SK-N-SH treated with all-trans-retinoic acid at 6 μM for 48 hours (cell line): ENCODE data around the gene ZNF514.
A peak's percentile ranks its signal among the peaks of the same experiment; 100 is the strongest.

Experiments used
- ATAC-seq: fragments of 200-7000 bp; cut with Tn5 transposase; 3 replicates; pipeline ENCODE4 v1.9.1; 2020; ENCODE audit warnings: mild to moderate bottlenecking, moderate library complexity
- ARNTL ChIP-seq: fragments of 450-650 bp; formaldehyde crosslinking; IDR thresholded peaks from 2 replicates; pipeline ENCODE4 v1.5.0; 2020; ENCODE audit warnings: low read depth, mild to moderate bottlenecking, moderate library complexity, borderline replicate concordance
- BACH2 ChIP-seq: fragments of 250-450 bp; sonication (Bioruptor Pico); IDR thresholded peaks from 2 replicates; pipeline ENCODE4 v1.9.0; 2021; ENCODE audit warnings: mild to moderate bottlenecking, borderline replicate concordance
- CREB5 ChIP-seq: fragments of 250-450 bp; sonication (Bioruptor Pico); IDR thresholded peaks from 2 replicates; pipeline ENCODE4 v1.5.1; 2020; ENCODE audit warnings: low read depth, mild to moderate bottlenecking, moderate library complexity
- CSDC2 ChIP-seq: fragments of 250-450 bp; sonication (Bioruptor Pico); IDR thresholded peaks from 2 replicates; pipeline ENCODE4 v1.5.0; 2020; ENCODE audit warnings: mild to moderate bottlenecking, moderate library complexity
- CSRNP3 ChIP-seq: fragments of 250-450 bp; sonication (Bioruptor Pico); IDR thresholded peaks from 2 replicates; pipeline ENCODE4 v1.5.1; 2021; ENCODE audit warnings: mild to moderate bottlenecking, moderate library complexity
- ESRRG ChIP-seq: fragments of 250-450 bp; sonication (Bioruptor Pico); IDR thresholded peaks from 2 replicates; pipeline ENCODE4 v1.6.1; 2021; ENCODE audit warnings: mild to moderate bottlenecking
- GLIS3 ChIP-seq: fragments of 250-450 bp; sonication (Bioruptor Pico); IDR thresholded peaks from 2 replicates; pipeline ENCODE4 v1.5.0; 2020; ENCODE audit warnings: mild to moderate bottlenecking, moderate library complexity
- ISL1 ChIP-seq: fragments of 250-450 bp; sonication (Bioruptor Pico); IDR thresholded peaks from 2 replicates; pipeline ENCODE4 v2.1.2; 2022; ENCODE audit warnings: mild to moderate bottlenecking, moderate library complexity
- OSR1 ChIP-seq: fragments of 250-450 bp; sonication (Bioruptor Pico); IDR thresholded peaks from 2 replicates; pipeline ENCODE4 v1.8.0; 2022; ENCODE audit warnings: moderate library complexity, mild to moderate bottlenecking, inconsistent platforms
- PATZ1 ChIP-seq: fragments of 250-450 bp; sonication (Bioruptor Pico); IDR thresholded peaks from 2 replicates; pipeline ENCODE4 v1.8.0; 2020; ENCODE audit warnings: mild to moderate bottlenecking, moderate library complexity, borderline replicate concordance
- POU6F1 ChIP-seq: fragments of 250-450 bp; sonication (Bioruptor Pico); IDR thresholded peaks from 2 replicates; pipeline ENCODE4 v1.8.0; 2021; ENCODE audit warnings: low read depth, mild to moderate bottlenecking, moderate library complexity, borderline replicate concordance
- PPARA ChIP-seq: fragments of 250-450 bp; sonication (Bioruptor Pico); IDR thresholded peaks from 2 replicates; pipeline ENCODE4 v1.5.0; 2020; ENCODE audit warnings: mild to moderate bottlenecking, borderline replicate concordance
- RARB ChIP-seq: fragments of 250-450 bp; sonication (Bioruptor Pico); IDR thresholded peaks from 2 replicates; pipeline ENCODE4 v1.8.0; 2021; ENCODE audit warnings: mild to moderate bottlenecking, moderate library complexity
- SNAI2 ChIP-seq: fragments of 250-450 bp; sonication (Bioruptor Pico); IDR thresholded peaks from 2 replicates; pipeline ENCODE4 v1.5.0; 2020; ENCODE audit warnings: mild to moderate bottlenecking, moderate library complexity
- TCF4 ChIP-seq: fragments of 250-450 bp; sonication (Bioruptor Pico); IDR thresholded peaks from 2 replicates; pipeline ENCODE4 v1.8.0; 2021; ENCODE audit warnings: mild to moderate bottlenecking, moderate library complexity, borderline replicate concordance
- TOX ChIP-seq: fragments of 250-450 bp; sonication (Bioruptor Pico); IDR thresholded peaks from 2 replicates; pipeline ENCODE4 v1.8.0; 2021; ENCODE audit warnings: mild to moderate bottlenecking, moderate library complexity, borderline replicate concordance
- TSHZ2 ChIP-seq: fragments of 250-450 bp; sonication (Bioruptor Pico); IDR thresholded peaks from 2 replicates; pipeline ENCODE4 v1.5.0; 2020; ENCODE audit warnings: mild to moderate bottlenecking, moderate library complexity
- ZC3H10 ChIP-seq: fragments of 250-450 bp; sonication (Bioruptor Pico); IDR thresholded peaks from 2 replicates; pipeline ENCODE4 v1.5.1; 2021; ENCODE audit warnings: mild to moderate bottlenecking, moderate library complexity
- ZFP3 ChIP-seq: fragments of 250-450 bp; sonication (Bioruptor Pico); IDR thresholded peaks from 2 replicates; pipeline ENCODE4 v1.5.0; 2020; ENCODE audit warnings: mild to moderate bottlenecking, moderate library complexity
- ZFP30 ChIP-seq: fragments of 450-650 bp; formaldehyde crosslinking; IDR thresholded peaks from 2 replicates; pipeline ENCODE4 v1.5.0; 2022; ENCODE audit warnings: mild to moderate bottlenecking, moderate library complexity
- ZNF565 ChIP-seq: fragments of 450-650 bp; formaldehyde crosslinking; conservative IDR thresholded peaks from 2 replicates; pipeline ENCODE4 v1.5.0; 2020; ENCODE audit warnings: low read depth, mild to moderate bottlenecking, moderate library complexity
- ZNF70 ChIP-seq: fragments of 450-650 bp; formaldehyde crosslinking; IDR thresholded peaks from 2 replicates; pipeline ENCODE4 v1.5.0; 2020; ENCODE audit warnings: mild to moderate bottlenecking, moderate library complexity
- ZNF8 ChIP-seq: fragments of 450-650 bp; formaldehyde crosslinking; IDR thresholded peaks from 2 replicates; pipeline ENCODE4 v1.5.0; 2020; ENCODE audit warnings: mild to moderate bottlenecking, moderate library complexity

Gene ZNF514

GRCh38 chr2:95159690-95160449 is at the start of gene ZNF514:
TSS of gene ZNF514 (minus strand) at chr2:95159848. CDS start at chr2:95153253, 6,595 bp downstream.
- peak; percentile 86 for ATAC-seq
- TF ChIP-seq CREB5 (CRISPR knock-in tag), result no peak
- TF ChIP-seq RARB, result no peak
- TF ChIP-seq POU6F1 (CRISPR knock-in tag), result no peak
- TF ChIP-seq ZFP3 (CRISPR knock-in tag), result no peak
- TF ChIP-seq ZFP30, result no peak
- TF ChIP-seq BACH2 (CRISPR knock-in tag), result no peak
- TF ChIP-seq PATZ1, result no peak
- TF ChIP-seq TSHZ2 (CRISPR knock-in tag), result no peak
- TF ChIP-seq ZNF8, result no peak
- TF ChIP-seq ARNTL (CRISPR knock-in tag), result no peak
- TF ChIP-seq TCF4 (CRISPR knock-in tag), result no peak
- no peak for TF ChIP-seq PPARA (CRISPR knock-in tag)
- TF ChIP-seq CSDC2, result no peak
- no peak for TF ChIP-seq CSRNP3 (CRISPR knock-in tag)
- no peak for TF ChIP-seq TOX (CRISPR knock-in tag)
- TF ChIP-seq ZC3H10 (CRISPR knock-in tag), result no peak
- no peak for TF ChIP-seq GLIS3 (CRISPR knock-in tag)
- TF ChIP-seq ZNF70 (CRISPR knock-in tag), result no peak
- no peak for TF ChIP-seq ISL1 (CRISPR knock-in tag)
- TF ChIP-seq ZNF565 (CRISPR knock-in tag), result no peak

GRCh38 chr2:95208106-95208505 is 48.5 kb upstream of the ZNF514 start:
- no peak for TF ChIP-seq ZNF8
- no peak for TF ChIP-seq PATZ1
- TF ChIP-seq ZNF565 (CRISPR knock-in tag), result no peak
- no peak for TF ChIP-seq ZFP30
- no peak for TF ChIP-seq ESRRG (CRISPR knock-in tag)
- TF ChIP-seq ISL1 (CRISPR knock-in tag), result no peak
- no peak for TF ChIP-seq POU6F1 (CRISPR knock-in tag)
- no peak for TF ChIP-seq SNAI2
- no peak for TF ChIP-seq RARB
- no peak for TF ChIP-seq BACH2 (CRISPR knock-in tag)
- no peak for TF ChIP-seq OSR1 (CRISPR knock-in tag)
- no peak for TF ChIP-seq ARNTL (CRISPR knock-in tag)
- no peak for TF ChIP-seq ZFP3 (CRISPR knock-in tag)
- no peak for TF ChIP-seq CSRNP3 (CRISPR knock-in tag)
- no peak for TF ChIP-seq PPARA (CRISPR knock-in tag)
- no peak for TF ChIP-seq ZC3H10 (CRISPR knock-in tag)
- no peak for TF ChIP-seq TCF4 (CRISPR knock-in tag)
- TF ChIP-seq CSDC2, result no peak
- ATAC-seq, result no peak
